Kidney (tissue), 14 donors: ENCODE measurements around the gene PIK3CD. TPM values are rescaled to one million over a fixed set of nuclear protein-coding genes. Genes with fewer than 3 reads are reported as not detected.
"Not testable (repeated sequence)": the region's sequence is repeated elsewhere in the genome, so short reads cannot be mapped to it uniquely, and the experiment has no call there.

Experiments
- DNase-seq, 5 donors: peaks; one replicate each; pipeline ENCODE4 v3.0.0-alpha.2; 2013 to 2020
- FAIRE-seq: peaks from 2 replicates; lab custom pipeline; 2012; peaks lifted over from hg19 to GRCh38; lab: Jason Lieb, UNC
- H3K27ac ChIP-seq, 2 donors: one replicate each; pipeline ENCODE4 v1.7.0; 2013; ENCODE audit warnings: low read depth in 2 of 2, low read length in 2 of 2, inconsistent platforms in 1 of 2
- H3K27me3 ChIP-seq: one replicate; pipeline ENCODE4 v1.7.1; 2013; ENCODE audit warnings: low read length, inconsistent platforms; ENCODE audit not compliant: control insufficient read depth, insufficient read depth
- H3K36me3 ChIP-seq, 3 donors: one replicate each; pipeline versions ENCODE4 v1.7.0 to v1.7.1; 2013; ENCODE audit warnings: low read length in 3 of 3, control low read depth in 1 of 3, inconsistent platforms in 1 of 3; ENCODE audit not compliant: insufficient read depth in 3 of 3, control insufficient read depth in 2 of 3
- H3K4me1 ChIP-seq, 3 donors: one replicate each; pipeline versions ENCODE4 v1.7.0 to v1.7.1; 2013; ENCODE audit warnings: low read length in 3 of 3, inconsistent platforms in 1 of 3, low read depth in 1 of 3; ENCODE audit not compliant: control insufficient read depth in 2 of 3, insufficient read depth in 2 of 3
- H3K4me3 ChIP-seq, 3 donors: one replicate each; pipeline versions ENCODE4 v1.7.0 to v1.8.1; 2013; ENCODE audit warnings: low read length in 3 of 3, control low read depth in 1 of 3, inconsistent platforms in 1 of 3
- H3K9ac ChIP-seq, 3 donors: one replicate each; pipeline versions ENCODE4 v1.7.0 to v1.7.1; 2013; ENCODE audit warnings: low read length in 3 of 3, control low read depth in 1 of 3, inconsistent platforms in 1 of 3
- H3K9me3 ChIP-seq, 3 donors: one replicate each; pipeline versions ENCODE4 v1.7.0 to v1.7.1; 2013; ENCODE audit warnings: low read length in 3 of 3, control low read depth in 1 of 3, inconsistent platforms in 1 of 3; ENCODE audit not compliant: control insufficient read depth in 2 of 3, insufficient read depth in 1 of 3
- intact Hi-C: fragments of 100-400 bp; cut with DNase I; formaldehyde crosslinking; loops from one replicate; pipeline ENCODE4 v1.11.1; 2022
- polyA plus RNA-seq: library from polyadenylated mRNA; stranded (reverse); fragments of 350-450 nt; fragmentation: Illumina TruSeq; extraction: RNeasy Lipid Tissue Mini Kit (QIAGEN cat#74804); gene quantifications from one replicate; pipeline ENCODE4 v1.2.3, GENCODE V29; 2014; ENCODE audit warnings: low read depth, low replicate concordance; ENCODE audit not compliant: insufficient read depth
- total RNA-seq: library from RNA; stranded (reverse); fragmentation: NEBNext Ultra II Directional; extraction: Animal tissue kit (Norgen Biotek cat#: 25700); gene quantifications from one replicate; pipeline ENCODE4 v1.2.1, GENCODE V29; 2021
- TF ChIP-seq, protein P1 (sequence below): IDR thresholded peaks from 3 replicates; pipeline ENCODE4 v1.5.1; 2012; ENCODE audit warnings: mild to moderate bottlenecking, moderate library complexity, borderline replicate concordance; ENCODE audit not compliant: insufficient read depth; ENCODE audit errors: extremely low read depth
- donor health status: control.
- donor health status: control.
- donor health status: control.
- donor health status: control.
- donor health status: control.
- donor health status: DM: yes; HTN: yes; CAD: no.
- donor health status: Normal renal cell carcinoma (clear cell type).

Gene PIK3CD
- total and polyA plus RNA-seq, 2 donors from 2014 or later = 5.3 to 19.7 TPM

DNA sequence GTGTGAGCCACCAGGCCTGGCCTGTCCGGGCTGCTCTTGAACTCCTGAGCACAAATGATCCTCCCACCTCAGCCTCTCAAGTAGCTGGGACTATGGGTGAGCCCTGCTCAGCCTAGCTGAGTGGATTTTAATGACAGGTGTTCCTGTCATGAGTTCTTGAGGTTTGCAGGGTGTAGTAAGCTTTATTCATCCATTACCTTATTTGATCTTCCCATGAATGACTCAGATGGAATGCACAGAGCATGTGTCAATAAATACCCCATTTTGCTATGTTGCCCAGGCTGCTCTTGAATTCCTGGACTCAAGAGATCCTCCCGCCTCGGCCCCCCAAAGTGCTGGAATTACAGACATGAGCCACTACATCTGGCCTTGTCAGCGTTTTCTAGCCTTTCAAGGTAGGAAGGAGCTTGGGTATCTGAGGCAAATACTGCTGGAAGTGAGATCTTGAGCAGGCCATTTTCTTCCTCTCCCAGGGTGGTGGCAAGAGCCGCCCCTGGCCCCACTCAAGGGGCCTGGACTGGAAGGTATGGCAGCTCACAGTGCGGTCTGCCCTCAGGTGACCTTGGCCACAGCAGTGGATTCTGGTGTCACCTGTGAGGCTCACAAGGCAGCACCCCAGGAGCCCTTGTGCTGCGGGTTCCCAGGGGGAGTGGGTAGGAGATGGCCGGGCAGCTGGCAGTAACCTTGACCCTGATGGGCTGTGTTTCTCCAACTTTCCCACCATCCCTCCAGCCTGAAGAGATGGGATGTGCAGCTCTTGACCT is 20.0 kb downstream of the PIK3CD start:
- Histone ChIP-seq H3K9ac (no peak overlapping the region), H3K9me3 (no peaks in the 10 kb centered on the region), H3K4me3 (no peak overlapping the region), H3K4me1 (no peaks in the 10 kb centered on the region), H3K27ac (no peak overlapping the region), H3K36me3 (no peaks in the 10 kb centered on the region), H3K27me3 (no peaks in the 10 kb centered on the region)
- intact Hi-C loops = no loop called here
- TF ChIP-seq, protein P1, sequence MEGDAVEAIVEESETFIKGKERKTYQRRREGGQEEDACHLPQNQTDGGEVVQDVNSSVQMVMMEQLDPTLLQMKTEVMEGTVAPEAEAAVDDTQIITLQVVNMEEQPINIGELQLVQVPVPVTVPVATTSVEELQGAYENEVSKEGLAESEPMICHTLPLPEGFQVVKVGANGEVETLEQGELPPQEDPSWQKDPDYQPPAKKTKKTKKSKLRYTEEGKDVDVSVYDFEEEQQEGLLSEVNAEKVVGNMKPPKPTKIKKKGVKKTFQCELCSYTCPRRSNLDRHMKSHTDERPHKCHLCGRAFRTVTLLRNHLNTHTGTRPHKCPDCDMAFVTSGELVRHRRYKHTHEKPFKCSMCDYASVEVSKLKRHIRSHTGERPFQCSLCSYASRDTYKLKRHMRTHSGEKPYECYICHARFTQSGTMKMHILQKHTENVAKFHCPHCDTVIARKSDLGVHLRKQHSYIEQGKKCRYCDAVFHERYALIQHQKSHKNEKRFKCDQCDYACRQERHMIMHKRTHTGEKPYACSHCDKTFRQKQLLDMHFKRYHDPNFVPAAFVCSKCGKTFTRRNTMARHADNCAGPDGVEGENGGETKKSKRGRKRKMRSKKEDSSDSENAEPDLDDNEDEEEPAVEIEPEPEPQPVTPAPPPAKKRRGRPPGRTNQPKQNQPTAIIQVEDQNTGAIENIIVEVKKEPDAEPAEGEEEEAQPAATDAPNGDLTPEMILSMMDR = no peak
- no peak for DNase-seq
- no peak for FAIRE-seq

DNA sequence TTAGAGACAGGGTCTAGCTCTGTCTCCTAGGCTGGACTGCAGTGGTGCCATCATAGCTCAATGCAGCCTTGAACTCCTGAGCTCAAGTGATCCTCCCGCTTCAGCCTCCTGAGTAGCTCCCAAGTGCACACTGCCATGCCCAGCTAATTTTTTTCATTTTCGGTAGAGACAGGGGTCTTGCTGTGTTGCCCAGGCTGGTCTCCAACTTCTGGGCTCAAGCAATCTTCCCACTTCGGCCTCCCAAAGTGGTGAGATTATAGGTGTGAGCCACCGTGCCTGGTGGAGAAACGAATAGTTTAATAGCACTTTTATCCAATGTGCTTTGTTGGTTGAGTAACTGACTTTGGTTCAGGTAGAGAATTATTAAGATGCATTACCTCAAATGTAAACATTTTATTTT is 20.9 kb downstream of the PIK3CD start:
- Histone ChIP-seq H3K27ac (no peak overlapping the region), H3K4me3 (no peak overlapping the region), H3K27me3 (no peaks in the 10 kb centered on the region), H3K36me3 (no peaks in the 10 kb centered on the region), H3K4me1 (no peaks in the 10 kb centered on the region), H3K9ac (no peak overlapping the region), H3K9me3 (no peaks in the 10 kb centered on the region)
- DNase-seq (no peak), FAIRE-seq (no peak)
- intact Hi-C loops = no loop called here
- TF ChIP-seq, protein P1 = no peak

DNA sequence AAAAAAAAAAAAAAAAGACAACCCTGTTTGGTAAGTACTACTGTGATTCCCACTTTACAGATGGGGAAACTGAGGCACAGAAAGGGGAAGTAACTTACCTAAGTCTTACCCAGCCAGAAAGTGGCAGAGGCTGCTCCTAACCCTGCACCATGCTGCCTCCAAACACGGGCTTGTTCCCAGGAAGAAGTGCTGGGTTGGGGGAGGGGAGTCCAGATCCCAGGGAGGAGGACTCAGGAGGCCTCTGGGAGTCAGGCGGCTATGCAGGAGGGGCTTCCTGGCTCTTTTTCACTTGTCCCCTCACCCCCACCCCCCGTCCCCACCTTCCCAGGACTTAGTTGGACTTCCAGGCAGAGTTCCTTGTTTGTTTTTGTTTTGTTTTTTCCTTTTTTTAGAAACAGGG is 23.9 kb downstream of the PIK3CD start:
- no peak for FAIRE-seq
- DNase-seq = no peak
- no peak overlapping the region for H3K4me3 ChIP-seq
- TF ChIP-seq, protein P1 = no peak
- intact Hi-C loops = no loop called here
- H3K27ac ChIP-seq = no peak overlapping the region
- H3K4me1 ChIP-seq = no peaks in the 10 kb centered on the region
- H3K9me3 ChIP-seq = no peaks in the 10 kb centered on the region
- H3K9ac ChIP-seq = no peak overlapping the region
- H3K36me3 ChIP-seq = no peaks in the 10 kb centered on the region
- no peaks in the 10 kb centered on the region for H3K27me3 ChIP-seq

DNA sequence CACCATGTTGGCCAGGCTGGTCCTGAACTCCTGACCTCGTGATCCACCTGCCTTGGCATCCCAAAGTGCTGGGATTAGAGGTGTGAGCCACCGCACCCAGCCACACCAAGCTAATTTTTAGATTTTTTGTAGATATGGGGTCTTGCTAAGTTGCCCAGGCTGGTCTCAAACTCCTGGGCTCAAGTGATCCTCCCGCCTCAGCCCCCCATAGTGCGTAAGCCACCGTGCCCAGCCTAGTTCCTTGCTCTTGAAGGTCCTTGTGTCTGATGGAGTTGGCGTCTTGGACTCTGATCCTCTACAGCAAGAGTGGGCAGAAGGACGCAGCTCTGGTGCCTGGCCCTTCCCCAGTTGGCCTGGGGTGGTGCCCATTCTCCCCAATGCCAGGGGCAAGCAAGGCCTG is 24.6 kb downstream of the PIK3CD start:
- H3K9me3 ChIP-seq, H3K9ac ChIP-seq, H3K36me3 ChIP-seq, DNase-seq, H3K4me1 ChIP-seq, FAIRE-seq, H3K27me3 ChIP-seq, intact Hi-C loops, H3K4me3 ChIP-seq, H3K27ac ChIP-seq: not testable (repeated sequence)
